Neural cell (in vitro differentiated cells): ENCODE data around the gene FURIN.

Experiments used
- CTCF ChIP-seq: fragments of 450-650 bp; IDR thresholded peaks from 2 replicates; pipeline ENCODE4 v1.5.1; 2014; ENCODE audit warnings: antibody characterized with exemption, mild to moderate bottlenecking, moderate library complexity; ENCODE audit not compliant: poor library complexity, severe bottlenecking
- EP300 ChIP-seq: fragments of 450-650 bp; conservative IDR thresholded peaks from 2 replicates; pipeline ENCODE4 v1.6.1; 2014; ENCODE audit warnings: antibody characterized with exemption, mild to moderate bottlenecking, moderate library complexity; ENCODE audit not compliant: poor library complexity, severe bottlenecking
- REST ChIP-seq: IDR thresholded peaks from 2 replicates; pipeline ENCODE4 v1.6.1; 2012; ENCODE audit warnings: borderline replicate concordance

- no peak for TF ChIP-seq CTCF
- no peak for TF ChIP-seq REST
- TF ChIP-seq EP300, result no peak
Measured at GRCh38 chr15:90857337-90857736, 11.1 kb upstream of the FURIN start.
